ENCODE results near the gene RNF157. TPM values are rescaled to one million over a fixed set of nuclear protein-coding genes. Genes with fewer than 3 reads are reported as not detected.
"Not testable (repeated sequence)": the region's sequence is repeated elsewhere in the genome, so short reads cannot be mapped to it uniquely, and the experiment has no call there.

Gene RNF157
- total and polyA plus RNA-seq, 9 donors, result 1.3 to 4.3 (median 2.5) TPM

DNA sequence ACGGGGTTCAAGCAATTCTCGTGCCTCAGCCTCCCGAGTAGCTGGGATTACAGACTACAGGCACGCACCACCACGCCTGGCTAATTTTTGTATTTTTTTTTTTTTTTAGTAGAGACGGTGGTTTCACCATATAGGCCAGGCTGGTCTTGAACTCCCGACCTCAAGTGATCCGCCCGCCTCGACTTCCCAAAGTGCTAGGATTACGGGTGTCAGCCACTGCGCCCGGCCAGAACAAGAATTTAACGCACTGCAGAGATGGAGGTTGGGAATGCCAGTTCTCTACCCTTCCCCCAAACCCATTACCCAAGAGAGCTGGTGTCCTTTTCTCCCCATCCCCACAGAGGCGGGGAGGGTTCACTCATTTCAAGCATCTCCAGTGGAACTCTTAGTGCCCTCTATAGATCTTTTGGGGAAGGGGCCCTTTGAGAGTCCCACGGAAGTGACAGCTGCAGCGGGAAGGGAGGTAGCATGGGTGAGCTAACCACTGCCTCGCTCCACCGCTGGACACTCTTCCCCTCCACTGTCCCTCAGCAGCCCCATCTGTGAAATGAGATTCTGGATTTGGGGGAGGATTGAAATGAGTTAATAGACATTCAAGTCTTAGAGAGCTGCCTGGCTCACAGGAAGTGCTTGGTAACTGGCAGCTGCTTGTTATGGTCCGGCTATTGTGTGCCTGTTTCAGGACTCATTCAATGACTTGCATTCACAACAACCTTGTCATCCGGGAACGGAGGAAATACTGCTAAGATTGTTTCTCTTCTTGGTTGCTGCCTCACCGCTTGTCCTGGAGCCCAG lies 21.3 kb upstream of the RNF157 start:
- H3K27ac ChIP-seq, result no peak overlapping the region
- WGBS, 3 donors, result 87 to 89% (median 89%) methylated on average over 23 of the region's 23 CpGs
- peaks cover under 1% of the 10 kb centered on the region for H3K4me1 ChIP-seq (ENCODE audit: insufficient read depth)
- no peak for TF ChIP-seq EP300 (IDR thresholded peaks at IDR 0.05)
- TF ChIP-seq POLR2A (IDR thresholded peaks at IDR 0.05), result no peak
- TF ChIP-seq, protein P1, sequence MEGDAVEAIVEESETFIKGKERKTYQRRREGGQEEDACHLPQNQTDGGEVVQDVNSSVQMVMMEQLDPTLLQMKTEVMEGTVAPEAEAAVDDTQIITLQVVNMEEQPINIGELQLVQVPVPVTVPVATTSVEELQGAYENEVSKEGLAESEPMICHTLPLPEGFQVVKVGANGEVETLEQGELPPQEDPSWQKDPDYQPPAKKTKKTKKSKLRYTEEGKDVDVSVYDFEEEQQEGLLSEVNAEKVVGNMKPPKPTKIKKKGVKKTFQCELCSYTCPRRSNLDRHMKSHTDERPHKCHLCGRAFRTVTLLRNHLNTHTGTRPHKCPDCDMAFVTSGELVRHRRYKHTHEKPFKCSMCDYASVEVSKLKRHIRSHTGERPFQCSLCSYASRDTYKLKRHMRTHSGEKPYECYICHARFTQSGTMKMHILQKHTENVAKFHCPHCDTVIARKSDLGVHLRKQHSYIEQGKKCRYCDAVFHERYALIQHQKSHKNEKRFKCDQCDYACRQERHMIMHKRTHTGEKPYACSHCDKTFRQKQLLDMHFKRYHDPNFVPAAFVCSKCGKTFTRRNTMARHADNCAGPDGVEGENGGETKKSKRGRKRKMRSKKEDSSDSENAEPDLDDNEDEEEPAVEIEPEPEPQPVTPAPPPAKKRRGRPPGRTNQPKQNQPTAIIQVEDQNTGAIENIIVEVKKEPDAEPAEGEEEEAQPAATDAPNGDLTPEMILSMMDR (IDR thresholded peaks at IDR 0.05), result no peak
- H3K27me3 ChIP-seq, result no peaks in the 10 kb centered on the region
- intact Hi-C loops (cut with DNase I), result no loop called here
- no peaks in the 10 kb centered on the region for H3K9me3 ChIP-seq
- no peak overlapping the region for H3K4me3 ChIP-seq
- DNase-seq, result no peak
- H3K36me3 ChIP-seq, result no peaks in the 10 kb centered on the region

DNA sequence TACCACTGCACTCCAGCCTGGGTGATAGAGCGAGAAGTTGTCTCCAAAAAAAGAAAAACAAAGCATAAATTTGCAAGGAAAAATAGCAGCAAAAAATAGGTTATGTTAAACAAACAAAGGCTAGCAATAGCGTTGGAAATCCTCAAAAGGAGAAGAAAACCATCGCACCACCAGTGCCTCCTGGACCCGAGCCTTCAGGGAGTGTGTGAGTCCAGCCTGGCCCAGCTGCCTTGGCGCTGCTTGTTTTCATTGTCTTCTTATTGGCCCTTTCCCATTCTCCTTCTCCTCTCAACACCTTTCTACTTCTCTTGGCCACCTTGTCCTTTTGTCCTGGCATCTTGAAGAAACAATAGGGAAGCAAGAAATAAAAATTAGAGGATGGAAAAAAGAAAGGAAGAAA lies 20.4 kb upstream of the RNF157 start:
- Histone ChIP-seq H3K27ac (no peak overlapping the region), H3K27me3 (no peaks in the 10 kb centered on the region), H3K36me3 (no peaks in the 10 kb centered on the region), H3K9me3 (no peaks in the 10 kb centered on the region), H3K4me1 (ENCODE audit: insufficient read depth) (no peaks in the 10 kb centered on the region), H3K4me3 (no peak overlapping the region)
- 51 to 62% (median 61%) methylated on average over 5 of the region's 5 CpGs for WGBS, 3 donors
- TF ChIP-seq POLR2A (IDR thresholded peaks at IDR 0.05) (no peak), EP300 (IDR thresholded peaks at IDR 0.05) (no peak)
- TF ChIP-seq, protein P1 (IDR thresholded peaks at IDR 0.05), result no peak
- DNase-seq, result no peak
- intact Hi-C loops (cut with DNase I), result no loop called here

DNA sequence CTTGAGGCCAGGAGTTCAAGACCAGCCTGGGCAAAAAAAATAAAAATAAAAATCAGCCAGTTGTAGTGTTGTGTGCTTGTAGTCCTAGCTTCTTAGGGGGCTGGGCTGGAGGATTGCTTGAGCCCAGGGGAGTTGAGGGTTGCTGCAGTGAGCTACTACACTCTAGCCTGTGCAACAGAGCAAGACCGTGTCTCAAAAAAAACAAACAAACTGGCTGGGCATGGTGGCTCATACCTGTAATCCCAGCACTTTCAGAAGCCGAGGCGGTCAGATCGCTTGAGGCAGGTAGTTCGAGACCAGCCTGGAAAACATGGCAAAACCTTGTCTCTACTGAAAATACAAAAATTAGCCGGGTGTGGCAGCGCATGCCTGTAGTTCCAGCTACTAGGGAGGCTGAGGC lies 19.9 kb upstream of the RNF157 start:
- H3K9me3 ChIP-seq, result no peaks in the 10 kb centered on the region
- no peak for DNase-seq
- H3K4me3 ChIP-seq, result no peak overlapping the region
- no peaks in the 10 kb centered on the region for H3K36me3 ChIP-seq
- H3K27me3 ChIP-seq, result no peaks in the 10 kb centered on the region
- intact Hi-C loops (cut with DNase I), result no loop called here
- no peak overlapping the region for H3K27ac ChIP-seq
- H3K4me1 ChIP-seq (ENCODE audit: insufficient read depth), result no peaks in the 10 kb centered on the region
- 88 to 92% (median 90%) methylated on average over 7 of the region's 7 CpGs for WGBS, 3 donors
- TF ChIP-seq EP300 (IDR thresholded peaks at IDR 0.05), result no peak
- no peak for TF ChIP-seq POLR2A (IDR thresholded peaks at IDR 0.05)
- TF ChIP-seq, protein P1 (IDR thresholded peaks at IDR 0.05), result no peak

DNA sequence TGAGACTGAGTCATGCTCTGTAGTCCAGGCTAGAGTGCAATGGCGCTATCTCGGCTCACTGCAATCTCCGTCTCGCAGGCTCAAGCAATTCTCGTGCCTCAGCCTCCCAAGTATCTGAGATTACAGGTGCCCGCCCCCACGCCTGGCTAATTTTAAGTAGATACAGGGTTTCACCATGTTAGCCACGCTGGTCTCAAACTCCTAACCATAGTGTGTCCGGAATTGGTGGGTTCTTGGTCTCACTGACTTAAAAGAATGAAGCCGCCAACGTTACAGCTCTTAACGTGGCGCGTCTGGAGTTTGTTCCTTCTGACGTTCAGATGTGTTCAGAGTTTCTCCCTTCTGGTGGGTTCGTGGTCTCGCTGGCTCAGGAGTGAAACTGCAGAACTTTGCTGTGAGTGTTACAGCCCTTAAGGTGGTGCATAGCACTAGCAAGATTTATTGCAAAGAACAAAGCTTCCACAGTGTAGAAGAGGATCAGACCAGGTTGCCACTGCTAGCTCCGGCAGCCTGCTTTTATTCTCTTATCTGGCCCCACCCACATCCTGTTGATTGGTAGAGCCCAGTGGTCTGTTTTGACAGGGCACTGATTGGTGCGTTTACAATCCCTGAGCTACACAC lies 16.2 kb upstream of the RNF157 start:
- WGBS, 3 donors, result 64 to 80% (median 70%) methylated on average over 19 of the region's 19 CpGs
- intact Hi-C loops (cut with DNase I); H3K4me1 ChIP-seq (ENCODE audit: insufficient read depth); H3K9me3 ChIP-seq; H3K36me3 ChIP-seq; H3K27me3 ChIP-seq; H3K4me3 ChIP-seq; H3K27ac ChIP-seq: not testable (repeated sequence)
- DNase-seq, result peak in 1 of 5 donors; percentile 3

Measured in ovary (tissue), 9 donors.